Epithelial cell of umbilical artery (primary cell): ENCODE measurements around the gene CARTPT. TPM values are rescaled to one million over a fixed set of nuclear protein-coding genes. Genes with fewer than 3 reads are reported as not detected.

Source experiments
- total RNA-seq: library from RNA; depleted of rRNA; stranded (reverse); fragments of >200 nt; gene quantifications from 2 replicates; pipeline ENCODE4 v1.2.3, GENCODE V29; 2014

The CARTPT gene
- total RNA-seq = not detected in 2 replicates

DNA sequence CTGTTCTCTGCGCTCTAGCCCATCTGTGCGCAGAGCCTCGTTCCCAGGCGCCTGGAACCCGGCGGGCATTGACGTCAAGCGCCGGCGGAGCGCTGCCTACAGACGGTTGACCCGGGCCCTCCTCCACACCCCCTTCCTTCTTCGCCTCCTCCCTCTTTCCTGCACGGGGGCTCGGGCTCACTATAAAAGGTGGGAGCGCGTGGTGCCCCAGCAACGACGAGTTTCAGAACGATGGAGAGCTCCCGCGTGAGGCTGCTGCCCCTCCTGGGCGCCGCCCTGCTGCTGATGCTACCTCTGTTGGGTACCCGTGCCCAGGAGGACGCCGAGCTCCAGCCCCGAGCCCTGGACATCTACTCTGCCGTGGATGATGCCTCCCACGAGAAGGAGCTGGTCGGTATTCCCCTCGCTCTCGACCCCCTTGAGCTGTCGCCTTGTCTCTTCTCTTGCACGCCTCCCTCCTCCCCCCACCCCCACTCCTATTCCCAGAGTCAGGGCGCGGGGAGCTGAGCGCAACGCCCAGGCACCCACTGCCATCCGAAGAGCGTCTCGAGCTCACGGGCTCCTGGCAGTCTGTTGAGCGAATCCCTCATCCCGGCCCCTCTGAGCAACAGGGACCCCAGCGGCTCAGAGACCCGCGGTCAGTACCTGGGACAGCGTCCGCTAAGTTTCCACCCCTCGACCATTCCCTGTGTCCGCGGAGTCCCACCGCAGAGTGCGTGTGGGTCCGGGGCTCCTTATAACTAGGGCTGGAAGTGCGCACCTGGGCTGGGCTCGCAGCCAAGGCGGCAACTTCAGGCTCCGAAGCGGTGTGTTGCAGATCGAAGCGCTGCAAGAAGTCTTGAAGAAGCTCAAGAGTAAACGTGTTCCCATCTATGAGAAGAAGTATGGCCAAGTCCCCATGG, at the start of gene CARTPT:
Gene CARTPT (plus strand): TSS at position 213 of the 902 bp plus-strand sequence. CDS start 19 bp downstream, at position 232.

Other genes starting within 250 kb of the CARTPT start
- 18.5 and 24.0 TPM in 2 replicates for gene MCCC2, start 131.9 kb upstream of the CARTPT start, total RNA-seq